ENCODE measurements around the gene MAN1A1.

The MAN1A1 gene

DNA sequence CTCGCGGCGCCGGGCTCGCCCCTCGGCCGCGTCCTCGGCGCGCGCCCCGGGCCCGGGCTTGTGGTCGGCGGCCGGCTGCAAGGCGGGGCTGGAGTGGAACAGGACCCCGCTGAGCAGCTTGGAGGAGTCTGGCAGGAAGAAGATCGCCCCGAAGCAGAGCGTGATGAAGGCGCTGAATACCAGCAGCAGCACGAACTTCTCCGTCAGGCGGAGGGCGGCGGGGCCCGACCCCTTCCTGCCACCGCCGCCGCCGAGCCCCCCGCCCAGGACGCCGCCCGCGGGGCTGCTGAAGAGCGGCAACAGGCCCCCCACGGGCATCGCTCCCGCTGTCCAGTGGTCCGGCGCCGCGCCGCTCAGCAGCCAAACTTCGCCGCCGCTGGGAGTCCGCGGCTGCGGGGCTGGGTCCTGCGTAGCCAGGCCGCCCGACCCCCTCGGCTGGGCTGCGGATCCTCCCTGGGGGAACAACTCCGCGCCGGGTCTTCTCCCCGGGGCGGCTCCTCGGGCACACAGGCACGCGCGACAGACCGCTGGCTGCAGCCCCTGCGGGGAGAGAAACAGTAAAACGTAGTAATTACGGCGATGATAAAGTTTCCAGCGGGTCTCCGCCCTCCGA is 707 bp downstream of the MAN1A1 start:
- TF ChIP-seq, protein P1, sequence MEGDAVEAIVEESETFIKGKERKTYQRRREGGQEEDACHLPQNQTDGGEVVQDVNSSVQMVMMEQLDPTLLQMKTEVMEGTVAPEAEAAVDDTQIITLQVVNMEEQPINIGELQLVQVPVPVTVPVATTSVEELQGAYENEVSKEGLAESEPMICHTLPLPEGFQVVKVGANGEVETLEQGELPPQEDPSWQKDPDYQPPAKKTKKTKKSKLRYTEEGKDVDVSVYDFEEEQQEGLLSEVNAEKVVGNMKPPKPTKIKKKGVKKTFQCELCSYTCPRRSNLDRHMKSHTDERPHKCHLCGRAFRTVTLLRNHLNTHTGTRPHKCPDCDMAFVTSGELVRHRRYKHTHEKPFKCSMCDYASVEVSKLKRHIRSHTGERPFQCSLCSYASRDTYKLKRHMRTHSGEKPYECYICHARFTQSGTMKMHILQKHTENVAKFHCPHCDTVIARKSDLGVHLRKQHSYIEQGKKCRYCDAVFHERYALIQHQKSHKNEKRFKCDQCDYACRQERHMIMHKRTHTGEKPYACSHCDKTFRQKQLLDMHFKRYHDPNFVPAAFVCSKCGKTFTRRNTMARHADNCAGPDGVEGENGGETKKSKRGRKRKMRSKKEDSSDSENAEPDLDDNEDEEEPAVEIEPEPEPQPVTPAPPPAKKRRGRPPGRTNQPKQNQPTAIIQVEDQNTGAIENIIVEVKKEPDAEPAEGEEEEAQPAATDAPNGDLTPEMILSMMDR (IDR thresholded peaks at IDR 0.05): no peak
- no peaks in the 10 kb centered on the region for H3K9me3 Mint-ChIP-seq
- H3K27me3 Mint-ChIP-seq (ENCODE audit: low read depth, poor library complexity): peaks cover 3% of the 10 kb centered on the region
- peak overlapping the region; percentile 91 for H3K4me3 Mint-ChIP-seq
- peak; percentile 68 for DNase-seq
- H3K27ac Mint-ChIP-seq: no peak overlapping the region
- H3K4me1 Mint-ChIP-seq: peaks cover 53% of the 10 kb centered on the region
- H3K36me3 Mint-ChIP-seq (ENCODE audit: low read depth): peaks cover 7% of the 10 kb centered on the region

DNA sequence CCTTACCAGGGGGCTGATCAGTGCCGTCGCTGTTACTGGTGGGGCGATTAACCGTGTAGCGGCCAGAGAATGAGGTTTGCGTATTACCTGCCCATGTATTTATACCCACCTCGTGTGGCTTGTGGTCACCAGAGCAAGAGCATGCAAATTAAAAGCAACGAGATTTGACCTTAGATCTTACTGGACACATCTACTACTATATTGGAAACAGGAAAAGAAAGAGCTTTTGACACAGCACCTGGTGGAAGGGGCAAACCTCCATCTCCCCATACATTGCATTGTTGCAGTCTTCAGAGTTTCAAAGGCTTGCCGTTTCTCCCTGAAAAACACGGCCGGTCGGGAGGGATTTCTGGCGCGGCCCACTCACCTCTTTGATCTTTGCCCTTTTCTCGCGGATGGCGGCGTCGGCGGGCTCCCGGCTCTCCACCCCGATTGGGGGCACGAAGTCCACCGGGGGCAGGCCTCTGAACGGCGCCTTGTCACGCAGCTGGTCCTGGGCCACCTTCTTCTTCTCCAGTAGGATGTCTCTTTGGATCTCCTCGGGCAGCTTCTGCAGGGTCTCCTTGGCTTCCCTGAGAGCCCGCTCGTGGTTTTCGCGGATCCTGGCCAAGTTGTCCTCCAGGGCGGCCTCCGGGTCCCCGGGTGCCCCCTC is 1.3 kb downstream of the MAN1A1 start:
- no peak overlapping the region for H3K27ac Mint-ChIP-seq
- peaks cover 3% of the 10 kb centered on the region for H3K27me3 Mint-ChIP-seq (ENCODE audit: low read depth, poor library complexity)

DNA sequence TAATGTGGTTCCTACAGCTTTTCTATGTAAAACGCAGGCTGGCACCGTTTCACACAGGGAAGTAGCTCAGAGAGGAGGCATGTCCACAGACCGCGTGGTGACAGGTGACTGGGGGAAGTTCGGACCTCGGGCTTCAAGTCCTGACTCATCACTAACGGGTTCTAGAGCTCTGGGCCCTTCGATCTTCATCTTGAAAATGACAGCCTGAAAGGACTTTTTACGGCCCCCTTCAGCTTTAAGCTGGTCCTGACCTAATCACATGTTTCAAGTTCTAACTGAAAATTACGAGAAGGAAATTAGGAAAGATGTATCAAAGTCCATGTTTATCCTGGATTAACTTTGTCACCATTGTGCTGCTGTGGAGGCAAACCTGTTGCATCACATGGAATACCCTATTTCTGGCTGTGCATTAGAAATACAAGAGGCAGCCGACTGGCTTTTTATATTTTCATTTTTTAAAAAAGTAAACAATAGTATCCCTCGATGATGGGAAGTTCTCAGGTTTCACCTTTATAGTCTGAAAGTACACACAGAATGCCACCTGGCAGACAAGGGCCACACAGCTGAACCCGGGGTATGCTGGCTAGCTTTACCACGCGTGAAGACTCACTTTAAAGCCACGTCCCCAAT is 2.0 kb downstream of the MAN1A1 start:
- H3K4me3 Mint-ChIP-seq: peak overlapping the region; percentile 89
- TF ChIP-seq, protein P1 (IDR thresholded peaks at IDR 0.05): no peak
- H3K27ac Mint-ChIP-seq: no peak overlapping the region
- DNase-seq: peak; percentile 9
- H3K27me3 Mint-ChIP-seq (ENCODE audit: low read depth, poor library complexity): peaks cover 3% of the 10 kb centered on the region
- H3K36me3 Mint-ChIP-seq (ENCODE audit: low read depth): peaks cover 12% of the 10 kb centered on the region
- H3K4me1 Mint-ChIP-seq: peaks cover 59% of the 10 kb centered on the region
- no peaks in the 10 kb centered on the region for H3K9me3 Mint-ChIP-seq

More for the DNA sequence above, 1.3 kb downstream of the MAN1A1 start:
- Mint-ChIP-seq H3K4me1 (peaks cover 53% of the 10 kb centered on the region), H3K9me3 (no peaks in the 10 kb centered on the region), H3K4me3 (peak overlapping the region; percentile 89), H3K36me3 (ENCODE audit: low read depth) (peaks cover 7% of the 10 kb centered on the region)
- DNase-seq: peak; percentile 57
- TF ChIP-seq, protein P1 (IDR thresholded peaks at IDR 0.05): no peak

DNA sequence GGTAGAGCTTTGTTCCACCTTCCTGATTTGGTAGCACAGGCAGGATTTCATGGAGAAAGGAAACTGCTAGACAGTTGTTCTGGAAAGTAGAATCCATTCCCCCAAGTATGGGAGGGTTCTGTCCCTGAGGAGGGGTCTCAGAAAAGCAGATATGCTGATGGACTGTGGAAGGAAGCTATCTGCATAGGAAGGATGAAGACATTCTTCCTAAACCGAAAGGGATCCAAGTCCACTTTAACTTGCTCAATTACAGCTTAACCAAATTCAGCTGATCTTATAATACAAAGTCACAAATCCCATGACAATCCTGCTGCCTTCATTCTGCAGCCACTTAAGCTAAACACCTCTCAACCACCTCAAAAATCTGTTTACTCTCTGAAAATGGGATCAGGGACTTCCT is 2.6 kb downstream of the MAN1A1 start:
- Mint-ChIP-seq H3K4me1 (peaks cover 62% of the 10 kb centered on the region), H3K9me3 (no peaks in the 10 kb centered on the region), H3K27ac (no peak overlapping the region), H3K4me3 (peak overlapping the region; percentile 89), H3K27me3 (ENCODE audit: low read depth, poor library complexity) (peaks cover 3% of the 10 kb centered on the region), H3K36me3 (ENCODE audit: low read depth) (peaks cover 12% of the 10 kb centered on the region)
- no peak for DNase-seq
- TF ChIP-seq, protein P1 (IDR thresholded peaks at IDR 0.05): no peak

DNA sequence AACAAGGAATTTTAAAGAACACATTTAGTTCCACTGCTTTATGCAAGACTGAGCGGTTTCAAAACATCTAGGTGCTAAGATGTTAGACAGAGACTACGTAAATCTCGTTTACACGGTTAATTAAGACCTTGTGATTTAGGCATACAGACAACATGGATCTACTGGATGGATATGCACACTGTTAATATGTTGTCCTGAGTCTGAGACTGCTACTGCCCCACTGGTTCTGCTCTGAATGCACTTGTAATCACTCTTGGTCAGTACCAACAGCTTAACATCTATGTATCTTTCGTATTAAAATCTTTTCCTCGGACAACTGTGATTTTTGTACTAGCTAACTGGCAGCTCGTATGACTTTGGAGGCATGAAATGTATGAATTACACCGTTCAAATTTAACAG is 3.1 kb downstream of the MAN1A1 start:
- DNase-seq: no peak
- H3K4me1 Mint-ChIP-seq: peaks cover 67% of the 10 kb centered on the region
- H3K36me3 Mint-ChIP-seq (ENCODE audit: low read depth): peaks cover 12% of the 10 kb centered on the region
- peaks cover under 1% of the 10 kb centered on the region for H3K27me3 Mint-ChIP-seq (ENCODE audit: low read depth, poor library complexity)
- H3K4me3 Mint-ChIP-seq: peak overlapping the region; percentile 89
- H3K9me3 Mint-ChIP-seq: no peaks in the 10 kb centered on the region
- no peak overlapping the region for H3K27ac Mint-ChIP-seq
- TF ChIP-seq, protein P1 (IDR thresholded peaks at IDR 0.05): no peak
